H1 (cell line): ENCODE results near the gene TOMM6. TPM values are rescaled to one million over a fixed set of nuclear protein-coding genes. Genes with fewer than 3 reads are reported as not detected.

Experiments
- ASH2L ChIP-seq: fragments of 200-600, 300-600 bp; sonication (generic); IDR thresholded peaks from one replicate; pipeline ENCODE4 v1.7.1; 2017; ENCODE audit warnings: low read length
- ATF3 ChIP-seq: IDR thresholded peaks from 2 replicates; pipeline ENCODE4 v1.6.1; 2011; ENCODE audit warnings: low read depth, mild to moderate bottlenecking, low read length; ENCODE audit not compliant: insufficient read depth
- BRCA1 ChIP-seq: IDR thresholded peaks from 2 replicates; pipeline ENCODE4 v1.6.1; 2012; ENCODE audit warnings: low read depth, low read length, improper control_type of control experiment
- CBX8 ChIP-seq: fragments of 300-800, 300-1000 bp; sonication (generic); IDR thresholded peaks from 2 replicates; pipeline ENCODE4 v1.7.1; 2016; ENCODE audit warnings: low read depth, low read length, borderline replicate concordance
- CTBP2 ChIP-seq: IDR thresholded peaks from 2 replicates; pipeline ENCODE4 v1.7.0; 2011; ENCODE audit warnings: borderline replicate concordance, mild to moderate bottlenecking, moderate library complexity, mixed read lengths, low read length; ENCODE audit not compliant: insufficient read depth, insufficient read length
- HDAC2 ChIP-seq, 2 experiments: fragments of 300-600 bp in 1 of 2; sonication (generic) in 1 of 2; IDR thresholded peaks; 2 replicates each; pipeline ENCODE4 v1.6.1; 2011 to 2012; ENCODE audit warnings: low read depth in 2 of 2, low read length in 2 of 2, mild to moderate bottlenecking in 2 of 2, moderate library complexity in 2 of 2, borderline replicate concordance in 1 of 2, inconsistent platforms in 1 of 2
- JUN ChIP-seq: IDR thresholded peaks from 2 replicates; pipeline ENCODE4 v1.6.1; 2011; ENCODE audit warnings: low read depth, mild to moderate bottlenecking, improper control_type of control experiment, low read length
- POU5F1 ChIP-seq: IDR thresholded peaks from 2 replicates; pipeline ENCODE4 v1.6.1; 2011; ENCODE audit warnings: low read depth, mild to moderate bottlenecking, low read length, moderate library complexity
- RAD21 ChIP-seq, 2 experiments: IDR thresholded peaks in 1 of 2; conservative IDR thresholded peaks in 1 of 2; 2 replicates each; pipeline ENCODE4 v1.6.1; 2011; ENCODE audit warnings: low read depth in 2 of 2, low read length in 2 of 2, improper control_type of control experiment in 1 of 2, inconsistent platforms in 1 of 2, mild to moderate bottlenecking in 1 of 2, moderate library complexity in 1 of 2
- SAP30 ChIP-seq: fragments of 300-600 bp; sonication (generic); IDR thresholded peaks from 2 replicates; pipeline ENCODE4 v1.7.1; 2012; ENCODE audit warnings: low read length, moderate library complexity, mild to moderate bottlenecking, inconsistent platforms; ENCODE audit not compliant: insufficient read depth, insufficient replicate concordance
- SIN3A ChIP-seq, 2 experiments: IDR thresholded peaks in 1 of 2; conservative IDR thresholded peaks in 1 of 2; 2 replicates each; pipeline ENCODE4 v1.6.1; 2011 to 2012; ENCODE audit warnings: low read length in 2 of 2, improper control_type of control experiment in 1 of 2, low read depth in 1 of 2, mild to moderate bottlenecking in 1 of 2
- SRF ChIP-seq: IDR thresholded peaks from 2 replicates; pipeline ENCODE4 v1.6.1; 2011; ENCODE audit warnings: mild to moderate bottlenecking, low read depth, low read length, moderate library complexity
- SUZ12 ChIP-seq: fragments of 200-600 bp; sonication (generic); IDR thresholded peaks from 2 replicates; pipeline ENCODE4 v1.6.1; 2012; ENCODE audit warnings: mild to moderate bottlenecking, inconsistent platforms, low read length, moderate library complexity, mixed read lengths
- TAF7 ChIP-seq: optimal IDR thresholded peaks from 2 replicates; pipeline ENCODE3; 2011; ENCODE audit warnings: low read depth, mild to moderate bottlenecking, inconsistent platforms, low read length, moderate library complexity, borderline replicate concordance
- TCF12 ChIP-seq: IDR thresholded peaks from 2 replicates; pipeline ENCODE4 v1.6.1; 2011; ENCODE audit warnings: low read depth, mild to moderate bottlenecking, low read length
- polyA plus RNA-seq, 7 experiments: library from polyadenylated mRNA; depleted of rRNA in 3 of 7; stranded (reverse) in 5 of 7; unstranded in 2 of 7; fragments of >200 nt in 5 of 7; fragments of 200-250 nt in 2 of 7; gene quantifications; 1 replicate in 5 of 7; 2 replicates in 1 of 7; 4 replicates in 1 of 7; pipeline versions ENCODE4 v1.2.1 to v1.2.3, GENCODE V29; 2011 to 2013; ENCODE audit warnings: missing spikeins in 2 of 7, mixed read lengths in 2 of 7
- total RNA-seq: library from RNA; stranded (reverse); fragmentation: NEBNext Ultra II Directional; extraction: Animal tissue kit (Norgen Biotek cat#: 25700); gene quantifications from 2 replicates; pipeline ENCODE4 v1.2.1, GENCODE V29; 2021
- TF ChIP-seq, protein P1 (sequence below): IDR thresholded peaks from 2 replicates; pipeline ENCODE4 v1.6.1; 2012; ENCODE audit warnings: low read length, inconsistent platforms
- TF ChIP-seq, protein P2 (sequence below), 3 experiments: IDR thresholded peaks; 1 replicate in 2 of 3; 2 replicates in 1 of 3; pipeline versions ENCODE4 v1.5.1 to v1.6.1; 2011; ENCODE audit warnings: low read length in 3 of 3, mild to moderate bottlenecking in 3 of 3, inconsistent platforms in 2 of 3, low read depth in 1 of 3, moderate library complexity in 1 of 3; ENCODE audit not compliant: insufficient read depth in 1 of 3; ENCODE audit errors: control extremely low read depth in 1 of 3

Gene TOMM6
- total and polyA plus RNA-seq, 2 of the 8 experiments (the other 6 are each of a cell fraction or from before 2014, with no cell fraction given): 228 to 560 TPM

- TF ChIP-seq CTBP2 (peak; percentile 25), CBX8 (no peak), ATF3 (no peak), SAP30 (peak; percentile 94), TCF12 (no peak), SRF (no peak), TAF7 (peak; percentile 73), ASH2L (peak; percentile 12), JUN (no peak), RAD21 (IDR thresholded peaks at IDR 0.05 in 1 of 2, conservative IDR thresholded peaks at IDR 0.05 in 1 of 2; ENCODE audit: low read depth in 2 of 2, low read length in 2 of 2) (peak; percentile 54 to 80), SIN3A (conservative IDR thresholded peaks at IDR 0.05 in 1 of 2, IDR thresholded peaks at IDR 0.05 in 1 of 2; ENCODE audit: low read depth in 1 of 2, low read length in 2 of 2) (no peak), HDAC2 (IDR thresholded peaks at IDR 0.05; ENCODE audit: borderline replicate concordance in 1 of 2, low read depth in 2 of 2, low read length in 2 of 2) (no peak), POU5F1 (no peak), BRCA1 (no peak), SUZ12 (no peak)
- TF ChIP-seq, protein P1, sequence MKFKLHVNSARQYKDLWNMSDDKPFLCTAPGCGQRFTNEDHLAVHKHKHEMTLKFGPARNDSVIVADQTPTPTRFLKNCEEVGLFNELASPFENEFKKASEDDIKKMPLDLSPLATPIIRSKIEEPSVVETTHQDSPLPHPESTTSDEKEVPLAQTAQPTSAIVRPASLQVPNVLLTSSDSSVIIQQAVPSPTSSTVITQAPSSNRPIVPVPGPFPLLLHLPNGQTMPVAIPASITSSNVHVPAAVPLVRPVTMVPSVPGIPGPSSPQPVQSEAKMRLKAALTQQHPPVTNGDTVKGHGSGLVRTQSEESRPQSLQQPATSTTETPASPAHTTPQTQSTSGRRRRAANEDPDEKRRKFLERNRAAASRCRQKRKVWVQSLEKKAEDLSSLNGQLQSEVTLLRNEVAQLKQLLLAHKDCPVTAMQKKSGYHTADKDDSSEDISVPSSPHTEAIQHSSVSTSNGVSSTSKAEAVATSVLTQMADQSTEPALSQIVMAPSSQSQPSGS: 0 out of 2 replicates have a peak, but pooled peaks have one; percentile 1
- TF ChIP-seq, protein P2, sequence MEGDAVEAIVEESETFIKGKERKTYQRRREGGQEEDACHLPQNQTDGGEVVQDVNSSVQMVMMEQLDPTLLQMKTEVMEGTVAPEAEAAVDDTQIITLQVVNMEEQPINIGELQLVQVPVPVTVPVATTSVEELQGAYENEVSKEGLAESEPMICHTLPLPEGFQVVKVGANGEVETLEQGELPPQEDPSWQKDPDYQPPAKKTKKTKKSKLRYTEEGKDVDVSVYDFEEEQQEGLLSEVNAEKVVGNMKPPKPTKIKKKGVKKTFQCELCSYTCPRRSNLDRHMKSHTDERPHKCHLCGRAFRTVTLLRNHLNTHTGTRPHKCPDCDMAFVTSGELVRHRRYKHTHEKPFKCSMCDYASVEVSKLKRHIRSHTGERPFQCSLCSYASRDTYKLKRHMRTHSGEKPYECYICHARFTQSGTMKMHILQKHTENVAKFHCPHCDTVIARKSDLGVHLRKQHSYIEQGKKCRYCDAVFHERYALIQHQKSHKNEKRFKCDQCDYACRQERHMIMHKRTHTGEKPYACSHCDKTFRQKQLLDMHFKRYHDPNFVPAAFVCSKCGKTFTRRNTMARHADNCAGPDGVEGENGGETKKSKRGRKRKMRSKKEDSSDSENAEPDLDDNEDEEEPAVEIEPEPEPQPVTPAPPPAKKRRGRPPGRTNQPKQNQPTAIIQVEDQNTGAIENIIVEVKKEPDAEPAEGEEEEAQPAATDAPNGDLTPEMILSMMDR (IDR thresholded peaks at IDR 0.05; ENCODE audit: control extremely low read depth in 1 of 3, insufficient read depth in 1 of 3, low read depth in 1 of 3, low read length in 3 of 3): peak; percentile 74 to 93 (median 82)
Observed at GRCh38 chr6:41786451-41787218, 859 bp upstream of the TOMM6 start (continued).
